GM19035 (cell line): ENCODE data around the gene TMEM147.

Experiments used
- ATAC-seq: cut with Tn5 transposase; IDR thresholded peaks from one replicate; pipeline ENCODE4 v1.9.1; 2021; ENCODE audit not compliant: unreplicated experiment

The TMEM147 gene

DNA sequence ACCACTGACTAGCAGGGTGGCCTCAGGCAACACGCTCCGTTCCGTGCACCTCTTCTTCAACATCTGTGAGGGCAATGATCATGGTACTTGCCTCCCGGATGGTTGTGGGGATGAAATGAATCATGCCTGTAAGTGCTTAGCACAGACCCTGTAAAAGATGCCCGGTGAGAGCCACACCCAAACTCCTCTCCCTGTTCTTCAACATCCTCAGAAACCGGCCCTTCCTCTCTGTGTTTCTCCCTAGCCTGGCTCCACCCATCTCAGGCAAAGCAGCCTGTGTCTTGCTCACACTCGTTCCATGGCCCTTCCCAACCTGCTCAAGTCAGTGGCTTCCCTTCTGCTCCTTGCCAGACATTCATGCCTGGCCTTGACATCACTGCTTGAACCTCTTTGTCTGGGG is 26.1 kb upstream of the TMEM147 start:
- ATAC-seq = no peak

DNA sequence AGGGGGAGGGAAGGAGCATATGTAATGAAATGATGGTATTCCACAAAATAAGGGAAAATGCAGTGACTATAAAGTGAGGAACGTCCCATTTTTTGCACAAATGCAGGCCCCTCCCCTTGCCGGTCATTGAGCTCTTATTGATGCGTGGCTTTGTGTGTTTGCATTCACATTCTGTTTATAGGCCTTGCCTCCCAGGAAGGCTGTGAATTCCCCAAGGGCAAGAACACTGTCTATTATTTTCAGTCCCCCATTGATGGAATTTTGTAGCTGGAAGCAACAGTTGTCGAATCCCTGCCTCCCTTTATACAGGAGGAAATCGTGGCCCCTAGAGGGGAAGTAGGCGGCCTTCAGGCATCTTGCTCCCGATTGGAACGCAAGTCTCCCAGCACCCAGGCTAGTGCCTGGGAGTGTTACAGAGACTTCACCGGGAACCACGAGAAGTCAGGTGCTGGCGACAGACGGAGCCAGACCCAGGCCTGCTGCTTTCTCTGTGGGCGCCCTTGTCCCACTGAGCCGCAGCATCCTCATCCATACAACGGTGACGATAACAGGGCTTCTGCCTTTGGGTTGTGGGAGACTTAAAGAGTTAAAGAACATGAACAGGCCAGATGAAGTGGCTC is 24.2 kb upstream of the TMEM147 start:
- ATAC-seq = no peak

DNA sequence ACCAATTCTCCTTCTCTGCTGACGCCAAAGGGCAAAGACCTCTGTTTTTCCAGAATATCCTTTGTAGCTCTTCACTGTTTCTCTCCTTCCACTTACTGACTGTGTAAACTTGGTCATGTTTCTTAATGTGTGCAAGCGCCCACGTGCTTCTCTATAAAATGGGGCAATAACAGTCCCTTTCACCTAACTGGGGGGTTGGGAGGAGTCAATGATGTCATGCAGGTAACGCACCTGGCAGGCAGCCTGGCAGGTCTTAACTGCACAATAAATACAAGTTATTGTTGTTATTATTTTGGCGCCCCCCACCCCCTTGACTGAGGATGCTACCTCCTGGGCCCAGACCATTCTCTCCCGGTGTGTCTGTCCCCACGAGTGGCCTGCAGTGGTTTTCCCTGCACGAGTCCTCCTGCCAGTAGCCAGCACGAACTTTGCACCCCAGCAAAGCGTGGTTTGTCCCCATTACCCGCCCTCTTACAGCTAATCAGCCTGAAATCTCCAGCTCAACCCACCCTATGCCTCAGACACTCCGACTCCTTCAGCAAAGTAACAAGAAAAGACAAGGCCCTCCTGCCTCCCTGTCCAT is 22.6 kb upstream of the TMEM147 start:
- no peak for ATAC-seq

DNA sequence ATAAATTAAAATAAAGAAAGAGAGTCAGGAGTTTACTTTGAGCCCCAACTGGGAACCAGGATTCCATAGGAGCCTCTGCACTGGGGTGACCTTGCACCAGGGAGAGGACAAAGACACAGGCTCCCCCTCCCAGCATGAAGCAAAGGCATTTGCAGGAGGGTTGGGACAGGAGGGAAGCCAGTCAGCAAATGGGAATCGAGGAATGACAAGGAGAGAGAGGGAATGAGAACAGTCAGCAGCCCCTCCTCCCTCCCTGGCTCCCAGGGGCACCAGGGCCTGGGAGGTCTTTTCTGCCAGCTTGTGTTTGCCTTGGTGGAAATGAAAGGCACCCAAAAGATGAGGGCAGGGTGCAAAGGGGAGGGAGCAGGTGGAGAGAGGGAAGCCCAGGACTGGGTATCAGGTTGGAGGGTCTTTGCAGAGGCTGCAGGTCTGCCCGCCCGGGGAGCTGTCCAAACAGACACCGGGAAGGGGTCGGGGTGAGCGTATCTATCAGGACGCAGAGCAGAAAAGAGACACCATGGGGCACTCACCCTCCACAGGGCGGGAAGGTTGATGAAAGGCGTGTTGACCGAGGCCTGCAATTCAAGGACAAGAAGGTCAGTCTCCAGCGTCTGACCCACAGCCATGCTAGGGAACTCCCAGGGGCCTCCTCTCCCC is 21.1 kb upstream of the TMEM147 start:
- no peak for ATAC-seq

DNA sequence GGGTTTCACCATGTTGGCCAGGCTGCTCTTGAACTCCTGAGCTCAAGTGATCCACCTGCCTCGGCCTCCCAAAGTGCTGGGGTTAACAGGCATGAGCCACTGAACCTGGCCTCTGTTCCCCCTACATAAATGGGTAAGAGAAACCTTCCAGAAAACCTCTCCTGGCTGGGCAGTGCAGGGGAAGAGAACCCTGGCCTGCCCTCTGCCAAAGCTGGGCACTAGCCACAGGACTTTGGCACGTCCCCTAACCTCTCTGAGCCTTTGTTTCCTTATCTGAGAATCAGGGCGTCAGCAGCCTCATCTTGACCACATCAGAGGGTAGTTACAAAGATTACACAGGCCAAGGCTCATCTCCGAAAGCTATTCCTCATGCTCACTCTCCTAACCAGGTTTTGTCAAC is 19.6 kb upstream of the TMEM147 start:
- no peak for ATAC-seq

DNA sequence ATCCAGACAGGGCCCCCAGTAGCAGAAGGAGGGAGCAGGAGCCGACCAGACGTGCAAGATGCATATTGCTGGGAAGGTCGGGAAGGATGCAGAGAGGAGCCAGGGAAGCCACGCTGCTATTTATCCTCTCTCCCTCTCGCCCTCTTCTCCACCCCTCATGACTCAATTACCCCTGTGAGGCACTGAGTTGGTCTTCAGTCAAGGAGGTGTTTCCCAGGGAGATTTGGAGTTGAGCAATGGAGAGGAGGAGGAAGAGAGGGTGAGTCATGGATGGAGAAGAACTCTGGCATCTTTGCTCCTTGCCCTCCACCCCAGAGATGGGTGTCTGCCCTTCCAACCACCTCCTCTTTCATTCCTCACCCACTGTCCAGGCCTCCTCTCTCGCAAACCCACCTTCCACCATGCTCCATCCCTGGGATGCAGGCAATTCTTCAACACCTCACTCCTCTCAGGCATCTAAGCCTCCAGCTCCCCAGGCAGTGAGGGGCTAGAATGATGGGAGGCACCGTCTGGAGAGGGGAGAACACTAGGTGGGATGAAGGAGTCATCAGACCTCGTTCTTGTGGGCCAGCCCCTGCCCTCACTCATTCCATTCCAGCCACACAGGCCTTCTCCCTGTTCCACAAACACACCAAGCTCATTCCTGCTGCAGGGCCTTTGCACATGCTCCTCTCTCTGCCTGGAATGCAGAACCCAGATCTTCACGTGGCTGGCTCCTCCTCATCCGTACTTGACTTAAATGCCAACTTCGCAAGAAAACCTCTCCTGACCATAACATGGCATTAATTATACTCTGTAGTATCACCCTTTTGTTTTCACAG is 17.0 kb upstream of the TMEM147 start, which contains the start of gene SBSN:
SBSN (minus strand) TSS at position 94 of the 821 bp plus-strand sequence; CDS start at position 64, 30 bp downstream.
- no peak for ATAC-seq

DNA sequence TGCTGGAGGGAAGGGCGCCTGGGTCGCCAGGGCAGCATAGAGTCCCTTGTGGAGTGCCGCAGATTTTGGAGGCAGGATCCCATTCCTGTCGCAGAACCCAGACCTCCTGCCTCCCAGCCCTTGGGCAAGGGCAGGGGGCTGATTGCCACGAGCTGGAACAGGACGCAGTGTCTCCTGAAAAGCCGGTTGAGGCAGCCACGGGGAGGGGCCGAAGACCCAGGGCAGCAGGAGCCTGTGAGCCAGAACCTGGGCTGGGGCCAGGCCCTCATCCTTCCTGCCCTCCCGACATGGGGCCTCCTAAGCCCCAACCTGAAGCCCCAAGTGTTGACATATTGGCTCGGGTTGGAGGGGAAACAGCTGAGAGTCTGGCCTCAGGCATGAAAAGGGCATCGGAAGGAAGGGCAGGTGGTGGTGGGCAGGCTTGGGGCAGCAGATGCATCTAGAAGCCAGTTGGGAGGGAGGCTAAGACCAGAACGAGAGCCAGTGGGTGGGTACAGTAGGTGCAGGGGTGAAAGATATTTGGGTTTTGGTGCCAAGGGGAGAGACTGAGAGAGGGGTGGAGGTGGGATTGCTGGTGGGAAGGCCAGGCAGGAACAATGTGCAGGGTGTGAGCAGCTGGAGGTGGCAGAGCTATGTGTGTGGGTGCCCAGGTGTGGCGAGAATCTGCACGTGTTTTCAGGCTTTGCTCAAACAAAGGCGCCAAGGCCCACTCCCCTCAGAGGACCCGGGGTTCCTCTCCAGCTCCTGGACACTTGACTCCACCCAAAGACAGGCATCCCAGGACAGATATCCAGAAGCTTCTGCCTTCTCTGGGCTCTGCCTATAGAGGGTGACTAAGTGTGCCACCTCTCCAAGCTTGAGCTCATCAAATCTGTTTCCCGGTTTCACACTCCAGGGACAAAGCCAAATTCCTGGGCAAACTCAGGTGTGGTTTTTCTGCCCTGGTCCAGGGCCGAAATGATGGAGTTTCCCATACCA is 15.9 kb upstream of the TMEM147 start:
- no peak for ATAC-seq

DNA sequence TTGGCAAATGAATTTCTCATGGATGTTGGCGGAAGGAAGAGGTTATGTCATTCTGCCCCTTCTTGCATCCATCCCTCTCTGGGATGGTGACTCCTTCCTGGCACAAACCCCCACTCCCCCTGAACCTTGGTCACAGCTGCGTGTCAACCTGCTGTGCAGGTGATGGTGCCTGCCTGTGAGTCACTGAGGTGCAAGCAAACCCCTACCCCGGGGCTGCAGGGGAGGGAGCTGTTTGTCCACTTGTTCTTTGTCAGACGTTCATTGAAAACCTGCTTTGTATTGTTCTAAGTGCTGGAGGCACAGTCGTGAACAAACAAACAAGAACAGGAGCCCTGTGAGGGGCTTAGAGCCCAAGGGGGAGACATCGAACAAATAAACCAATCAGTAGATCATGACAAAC is 14.1 kb upstream of the TMEM147 start:
- no peak for ATAC-seq

DNA sequence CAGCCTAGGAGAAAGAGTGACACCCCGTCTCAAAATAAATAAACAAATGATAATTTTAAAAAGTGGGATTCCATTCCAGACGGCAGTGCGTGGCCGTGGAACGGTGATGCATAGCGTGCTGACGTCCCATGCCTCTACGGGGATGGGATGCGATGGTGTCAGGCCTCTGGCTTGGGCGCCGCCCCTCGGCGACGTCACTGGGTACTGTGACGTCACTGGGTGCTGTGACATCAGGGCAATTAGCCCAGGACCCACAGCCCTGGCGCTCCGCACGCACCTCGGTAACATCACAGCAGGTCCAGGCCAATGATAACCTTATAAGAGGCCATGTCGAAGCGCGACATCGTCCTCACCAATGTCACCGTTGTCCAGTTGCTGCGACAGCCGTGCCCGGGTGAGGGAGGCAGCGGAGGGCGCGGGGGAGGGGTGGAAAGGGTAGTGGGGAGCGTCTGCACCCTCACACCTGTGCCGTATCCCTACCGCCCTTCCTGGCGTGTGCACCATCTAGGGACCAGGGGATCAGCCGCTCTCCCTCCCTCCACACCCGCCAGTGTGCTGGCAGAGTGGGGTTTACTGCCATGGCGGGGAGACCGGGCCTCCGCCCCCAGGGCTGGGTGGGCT is 12.1 kb upstream of the TMEM147 start, which contains the start of gene GAPDHS:
GAPDHS (plus strand) TSS at position 256 of the 621 bp plus-strand sequence; CDS start at position 328, 72 bp downstream.
- no peak for ATAC-seq

DNA sequence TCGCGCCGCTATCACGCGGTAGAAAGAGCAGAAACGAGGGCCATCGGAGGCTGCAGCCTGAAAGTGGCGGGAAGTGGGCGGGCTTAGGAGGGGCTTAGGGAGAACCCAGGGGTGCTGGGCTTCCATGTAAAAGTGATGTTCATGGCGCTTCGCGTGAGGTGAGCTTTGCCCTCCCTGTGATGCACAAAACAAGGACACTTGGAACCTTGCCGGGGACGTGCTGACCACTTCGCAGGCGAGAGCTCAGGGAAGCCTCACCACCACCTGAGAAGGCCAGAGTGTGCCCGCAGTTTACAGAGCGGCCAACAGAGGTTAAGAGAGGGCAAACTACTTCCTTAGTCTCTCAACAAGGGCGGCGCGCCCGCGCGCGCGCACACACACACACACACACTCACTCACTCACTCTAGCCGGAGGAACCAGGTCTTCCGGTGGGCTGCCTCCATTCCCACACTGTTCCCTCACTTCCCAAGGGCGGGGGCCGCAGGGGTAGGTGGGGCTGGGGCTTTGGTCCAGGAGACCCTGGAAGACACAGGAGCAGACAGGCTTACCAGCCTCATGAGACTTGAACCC is 11.5 kb upstream of the TMEM147 start:
- no peak for ATAC-seq

DNA sequence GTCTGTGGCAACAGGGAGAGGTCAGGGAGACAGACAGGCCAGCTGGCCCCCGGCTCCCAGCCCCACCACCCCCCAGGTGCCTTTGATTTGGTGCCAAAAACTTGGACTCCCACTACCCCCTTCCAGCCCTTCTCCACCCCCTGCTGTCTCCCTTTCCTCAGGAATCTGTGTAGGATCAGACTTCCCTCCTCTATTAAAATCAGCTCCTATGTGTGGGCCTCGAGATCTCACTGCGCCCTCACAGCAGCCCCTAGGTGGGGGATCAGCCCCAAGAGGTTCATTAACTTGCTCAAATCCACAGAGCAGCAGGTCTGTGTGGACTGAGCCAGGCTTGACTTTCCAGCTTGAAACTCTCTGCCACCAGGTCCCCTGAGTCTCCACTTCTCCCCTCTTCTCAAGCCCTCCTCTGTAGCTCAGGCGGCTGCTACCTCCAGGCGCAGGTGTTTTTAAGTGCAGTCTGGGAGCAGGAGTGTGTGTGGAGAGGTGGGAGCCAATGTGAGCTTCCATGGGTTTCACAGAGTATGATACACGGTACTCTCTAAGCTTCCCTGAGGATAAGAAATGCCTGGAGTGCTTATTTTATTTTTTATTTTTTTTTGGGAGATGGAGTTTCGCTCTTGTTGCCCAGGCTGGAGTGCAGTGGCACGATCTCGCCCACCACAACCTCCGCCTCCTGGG is 10.5 kb upstream of the TMEM147 start:
- ATAC-seq = no peak

DNA sequence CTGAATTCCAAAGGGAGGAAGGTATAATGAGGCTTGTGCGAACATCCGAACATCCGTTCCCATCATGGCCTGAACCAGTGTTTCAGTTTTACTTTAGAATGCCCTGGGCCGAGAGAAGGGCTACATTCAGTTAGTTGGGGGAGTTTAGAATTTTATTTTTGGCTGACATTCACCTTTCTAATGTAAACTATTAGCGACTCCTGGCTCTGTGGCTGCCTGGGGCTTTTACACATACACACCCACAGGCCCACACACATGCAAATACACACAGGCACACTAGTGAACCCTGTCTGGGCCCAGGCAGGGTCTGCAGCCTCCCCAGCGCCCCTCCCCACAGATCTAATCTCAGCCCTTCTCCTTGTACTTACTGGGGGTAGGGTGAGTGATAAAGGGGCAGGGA is 6.1 kb upstream of the TMEM147 start:
- no peak for ATAC-seq

DNA sequence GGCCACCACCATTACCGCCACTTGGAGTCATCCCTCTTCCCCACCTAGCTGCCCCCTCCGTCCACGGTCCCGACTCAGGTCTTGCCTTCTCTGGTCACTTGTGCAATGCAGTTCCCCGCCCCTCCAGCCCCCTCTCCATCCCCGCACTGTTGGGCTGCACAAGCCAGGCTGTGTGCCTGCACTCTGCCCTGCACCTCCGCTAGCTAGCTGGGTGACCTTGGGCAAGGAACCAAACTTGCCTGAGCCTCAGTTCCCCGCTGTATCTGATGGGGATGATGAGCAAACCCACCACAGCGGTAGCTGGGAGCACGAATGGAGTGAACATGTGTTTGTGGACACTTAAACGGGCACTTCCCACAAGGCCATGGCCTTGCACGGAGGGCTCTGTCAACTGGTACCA is 5.6 kb upstream of the TMEM147 start:
- no peak for ATAC-seq

DNA sequence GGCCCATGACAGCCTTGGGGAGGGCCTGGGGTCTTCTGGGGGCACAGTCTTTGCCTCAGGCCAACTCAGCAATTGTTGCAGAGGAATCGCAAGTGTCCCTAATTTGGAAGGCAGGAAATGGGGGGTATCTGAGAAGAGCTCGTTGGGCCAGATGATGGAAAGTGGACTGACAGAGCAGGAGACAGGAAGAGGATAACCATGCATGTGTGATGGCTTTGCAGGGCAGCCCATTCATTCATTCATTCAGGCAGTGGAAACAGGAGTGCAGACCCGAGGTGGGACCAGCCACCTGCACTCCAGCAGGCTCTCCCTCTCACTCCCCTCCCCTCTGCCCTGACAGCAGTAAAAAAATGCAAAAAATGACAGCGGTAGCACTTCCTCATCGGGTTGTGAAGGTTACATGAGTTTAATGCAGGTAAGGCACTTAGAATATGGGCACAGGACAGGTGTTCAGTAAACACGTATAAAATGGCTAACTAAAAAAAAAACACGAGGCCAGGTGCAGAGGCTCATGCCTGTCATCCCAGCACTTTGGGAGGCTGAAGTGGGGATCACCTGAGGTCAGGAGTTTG is 5.0 kb upstream of the TMEM147 start:
- no peak for ATAC-seq

DNA sequence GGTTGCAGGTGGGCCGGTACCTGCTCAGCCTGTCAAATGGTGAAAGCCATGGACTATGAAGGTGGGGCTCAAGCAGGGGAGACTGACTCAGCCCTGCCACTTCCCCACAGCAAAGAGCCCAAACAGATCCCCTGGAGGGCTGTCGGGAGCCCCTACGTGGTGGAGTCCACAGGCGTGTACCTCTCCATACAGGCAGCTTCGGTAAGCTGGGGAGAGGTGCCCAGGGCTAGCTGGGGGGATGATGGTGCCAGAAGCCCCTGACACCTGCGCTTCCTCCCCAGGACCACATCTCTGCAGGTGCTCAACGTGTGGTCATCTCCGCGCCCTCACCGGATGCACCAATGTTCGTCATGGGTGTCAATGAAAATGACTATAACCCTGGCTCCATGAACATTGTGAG is 3.2 kb upstream of the TMEM147 start:
- no peak for ATAC-seq

DNA sequence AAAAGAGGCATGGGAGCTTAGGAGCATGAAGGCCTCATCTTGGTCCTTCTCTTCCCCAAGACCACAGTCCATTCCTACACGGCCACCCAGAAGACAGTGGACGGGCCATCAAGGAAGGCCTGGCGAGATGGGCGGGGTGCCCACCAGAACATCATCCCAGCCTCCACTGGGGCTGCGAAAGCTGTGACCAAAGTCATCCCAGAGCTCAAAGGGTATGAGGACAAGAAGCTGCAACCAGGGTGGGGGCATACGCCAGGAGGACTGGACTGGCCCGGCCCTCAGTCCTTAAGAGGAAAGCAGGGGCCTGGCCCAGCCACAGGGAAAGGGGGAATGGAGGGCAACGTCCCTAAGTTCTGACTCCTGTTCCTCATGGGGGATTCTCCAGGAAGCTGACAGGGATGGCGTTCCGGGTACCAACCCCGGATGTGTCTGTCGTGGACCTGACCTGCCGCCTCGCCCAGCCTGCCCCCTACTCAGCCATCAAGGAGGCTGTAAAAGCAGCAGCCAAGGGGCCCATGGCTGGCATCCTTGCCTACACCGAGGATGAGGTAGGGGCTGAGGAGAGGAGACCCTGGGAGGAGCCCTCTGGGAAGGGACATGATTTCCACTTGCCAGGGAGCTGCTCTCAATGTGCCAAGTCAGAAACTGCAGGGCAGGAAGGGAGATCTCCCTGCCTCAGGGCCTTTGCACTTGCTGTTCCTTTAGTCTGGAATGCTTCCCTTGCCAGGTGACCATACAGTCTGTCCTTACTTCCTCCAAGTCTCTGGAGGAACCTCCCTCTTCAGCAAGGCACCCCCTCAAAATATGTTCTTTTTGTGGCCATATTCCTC is 1.9 kb upstream of the TMEM147 start:
- ATAC-seq = no peak

DNA sequence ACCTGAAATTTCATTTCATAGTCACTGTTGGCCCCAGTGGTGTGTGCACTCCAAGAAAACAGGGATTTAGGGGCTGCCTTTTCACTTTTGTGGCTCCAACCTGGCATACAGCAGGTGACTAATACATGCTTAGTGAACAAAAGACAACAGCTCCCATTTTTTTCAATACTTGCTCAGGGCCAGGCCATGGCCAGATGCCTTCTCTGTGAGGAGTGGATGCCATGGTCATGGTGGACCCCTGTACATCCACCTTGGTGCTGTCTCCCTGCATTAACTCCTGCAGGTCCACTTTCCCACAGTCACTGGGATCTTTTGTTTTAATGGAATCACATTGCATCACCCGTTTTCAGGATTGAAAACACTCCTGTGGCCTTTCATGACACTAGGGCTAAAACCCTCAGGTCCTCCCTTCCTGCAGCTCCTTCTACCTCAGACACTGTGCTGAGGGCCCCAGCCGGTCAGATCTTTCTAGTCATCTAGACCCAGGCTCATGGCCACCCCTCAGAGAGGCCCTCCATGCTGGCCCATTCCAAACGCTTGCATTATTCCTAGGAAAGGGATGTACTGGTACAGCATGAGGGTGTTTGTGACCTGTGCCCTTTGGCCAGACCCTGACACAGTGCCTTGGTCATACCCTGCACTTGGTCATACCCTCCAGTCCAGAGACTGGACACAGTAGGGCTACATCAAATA is 1.2 kb upstream of the TMEM147 start:
- ATAC-seq = no peak
